Measurements from ENCODE around the gene P2RY12.
"Not testable (repeated sequence)": the region's sequence is repeated elsewhere in the genome, so short reads cannot be mapped to it uniquely, and the experiment has no call there.

Gene P2RY12

DNA sequence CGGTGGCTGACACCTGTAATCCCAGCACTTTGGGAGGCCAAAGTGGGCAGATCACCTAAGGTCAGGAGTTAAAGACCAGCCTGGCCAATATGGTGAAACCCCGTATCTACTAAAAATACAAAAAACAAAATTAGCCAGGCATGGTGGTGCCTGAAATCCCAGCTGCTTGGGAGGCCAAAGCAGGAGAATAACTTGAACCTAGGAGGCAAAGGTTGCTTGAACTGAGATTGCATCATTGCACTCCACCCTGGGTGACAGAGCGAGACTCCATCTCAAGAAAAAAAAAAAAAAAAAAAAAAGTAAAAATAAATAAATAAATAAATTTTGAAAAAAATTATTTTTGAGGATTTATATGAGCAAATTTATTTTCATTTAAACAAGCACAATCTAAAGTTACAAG is 7.6 kb upstream of the P2RY12 start:
- DNase-seq = not testable (repeated sequence)

- no peak for DNase-seq
Observed at GRCh38 chr3:151391720-151392119, 7.2 kb upstream of the P2RY12 start.

- no peak for DNase-seq
Observed at GRCh38 chr3:151387842-151388241, 3.3 kb upstream of the P2RY12 start.

DNA sequence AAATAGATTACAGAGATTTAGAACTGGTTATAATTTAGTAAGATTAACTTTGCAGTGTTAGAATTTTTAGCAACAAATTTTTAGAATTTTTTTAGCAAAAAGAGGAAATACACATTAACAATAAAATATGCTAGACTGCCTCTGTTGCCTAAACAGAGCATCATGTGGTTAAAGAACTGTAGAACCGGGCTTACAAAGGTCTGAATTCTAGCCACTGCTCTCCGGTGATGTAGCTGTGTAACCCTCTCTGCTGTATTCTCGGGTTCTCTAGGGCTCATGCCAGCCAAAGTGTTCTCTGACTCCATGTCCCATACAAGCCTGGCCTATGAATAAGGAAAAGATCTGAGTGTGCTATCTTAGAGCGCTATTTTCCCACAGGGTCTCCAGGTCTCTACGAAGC is 2.9 kb upstream of the P2RY12 start:
- no peak for DNase-seq

- no peak for DNase-seq
Observed at GRCh38 chr3:151386056-151386455, 1.5 kb upstream of the P2RY12 start.

- DNase-seq = no peak
Observed at GRCh38 chr3:151383956-151384355, 597 bp downstream of the P2RY12 start.

DNA sequence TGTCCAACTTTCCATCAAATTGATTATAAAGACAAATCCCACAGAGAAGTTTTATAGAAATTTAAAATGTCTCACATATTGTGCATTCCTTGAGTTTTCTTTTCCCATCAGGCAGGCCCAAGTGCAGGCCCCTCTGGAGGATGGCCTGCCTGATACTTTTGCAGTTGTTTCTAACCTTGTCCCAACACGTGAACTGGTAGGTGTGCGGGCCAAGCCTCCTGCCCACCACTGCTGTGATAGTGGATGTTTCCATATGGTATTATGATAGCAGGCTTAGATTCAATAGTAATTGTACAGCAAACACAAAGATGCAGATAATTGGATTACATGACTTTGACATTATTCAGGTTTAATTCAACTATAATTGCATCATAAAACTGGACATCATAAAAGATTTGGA is 1.4 kb downstream of the P2RY12 start:
- DNase-seq = no peak

DNA sequence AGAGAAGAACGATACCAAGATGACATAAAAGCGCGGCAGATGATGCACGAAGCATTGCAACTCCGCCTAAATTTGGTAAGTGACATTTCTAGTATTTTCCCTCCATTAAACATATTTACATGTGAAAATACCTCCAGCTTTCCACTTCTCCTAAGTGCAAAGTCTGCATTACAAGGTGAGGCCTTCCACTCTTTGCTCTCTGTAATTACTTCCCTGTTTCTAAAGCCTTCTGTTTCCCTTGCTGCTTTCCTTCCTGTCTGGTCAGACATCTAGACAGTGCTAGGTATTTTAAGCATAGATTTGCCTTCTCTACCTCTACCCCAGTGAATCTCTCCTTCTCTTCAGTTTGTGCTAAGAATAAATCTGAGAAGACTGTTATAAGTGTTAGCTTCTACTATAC is 1.9 kb downstream of the P2RY12 start:
- DNase-seq = no peak

- no peak for DNase-seq
Observed at GRCh38 chr3:151379083-151379734, 5.3 kb downstream of the P2RY12 start.

DNA sequence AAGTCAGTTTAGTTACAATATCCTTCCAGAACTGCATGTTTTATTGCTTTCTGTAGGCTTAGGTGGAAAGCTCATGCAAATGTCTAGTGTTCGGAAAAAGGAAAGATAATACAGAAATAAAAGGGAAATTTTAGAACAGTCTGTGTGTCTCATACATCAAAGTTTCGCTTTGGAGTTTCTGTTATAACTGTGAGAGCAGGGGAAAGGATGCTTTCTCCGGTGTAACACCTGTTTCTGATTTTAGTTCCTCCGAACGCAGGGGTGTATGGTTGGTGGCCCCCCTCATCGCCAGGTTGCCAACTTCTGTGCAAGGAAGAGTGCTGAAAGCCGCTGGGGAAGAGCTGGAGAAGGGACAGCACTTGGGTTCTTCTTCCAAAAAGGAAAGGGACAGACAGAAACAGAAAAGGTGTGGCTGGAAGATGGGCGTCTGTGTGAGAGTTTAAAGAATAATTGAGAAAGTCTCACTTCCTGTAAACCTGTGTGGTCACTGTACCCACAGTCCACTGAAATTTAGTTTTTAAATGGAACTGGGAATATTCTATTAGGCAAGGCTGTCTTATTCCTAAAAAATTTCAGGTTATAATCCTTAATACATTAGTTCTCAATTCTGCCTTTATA is 6.7 kb downstream of the P2RY12 start:
- no peak for DNase-seq

DNA sequence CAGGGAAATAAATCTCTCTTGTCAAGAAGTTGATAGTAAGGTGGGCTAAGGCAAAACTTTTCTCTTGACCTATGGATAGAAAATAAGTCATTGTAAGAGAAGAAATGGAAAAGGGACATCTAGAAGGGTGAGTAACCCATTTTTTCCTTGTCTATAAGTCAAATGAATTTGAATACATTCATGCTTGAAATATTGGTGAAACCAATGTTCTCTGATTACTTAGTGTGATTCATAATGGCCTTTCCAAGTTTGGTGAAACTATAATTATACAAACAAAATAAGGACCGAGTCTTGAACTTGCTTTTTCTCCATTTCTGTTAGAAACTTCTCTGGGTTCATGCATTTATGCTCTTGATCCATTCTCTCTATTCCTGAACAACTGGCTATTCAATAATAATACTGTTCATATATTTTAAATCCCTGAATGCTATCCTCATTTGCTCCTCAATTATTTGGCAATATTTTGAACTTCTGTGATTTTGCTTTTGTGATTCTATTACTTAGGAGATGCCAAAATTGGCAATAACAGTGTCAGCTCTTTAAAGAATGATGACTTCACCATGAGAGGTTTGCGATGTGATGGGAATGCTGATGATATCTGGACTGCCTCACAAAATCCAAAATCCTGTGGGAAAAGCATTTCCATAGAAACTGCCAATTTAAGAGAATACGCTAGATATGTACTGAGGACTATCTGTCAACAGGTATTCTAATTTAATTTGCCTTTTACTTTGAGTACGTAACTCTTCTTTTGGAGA is 12.3 kb downstream of the P2RY12 start:
- DNase-seq = no peak

- DNase-seq = no peak
Observed at GRCh38 chr3:151371526-151371925, 13.0 kb downstream of the P2RY12 start.

DNA sequence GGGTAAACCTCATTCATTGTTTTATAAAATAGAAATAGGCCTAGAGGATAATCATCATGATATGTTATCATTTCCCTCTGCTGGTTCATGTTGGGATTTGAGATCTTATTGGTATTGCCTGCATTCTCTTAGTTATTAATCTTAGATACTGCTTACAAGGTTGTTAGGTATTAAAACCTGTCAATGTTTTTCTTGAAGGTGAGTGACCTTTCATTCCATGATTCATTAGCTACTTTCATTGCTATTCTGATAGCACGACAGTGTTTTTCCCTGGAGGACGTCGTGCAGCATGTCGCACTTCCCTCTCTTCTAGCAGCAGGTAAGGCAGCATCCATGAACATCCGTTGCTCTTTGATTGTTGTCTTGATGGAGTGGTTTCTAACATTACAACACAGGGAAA is 17.1 kb downstream of the P2RY12 start:
- no peak for DNase-seq

- no peak for DNase-seq
Observed at GRCh38 chr3:151366993-151367392, 17.6 kb downstream of the P2RY12 start.

- no peak for DNase-seq
Observed at GRCh38 chr3:151362751-151363174, 21.8 kb downstream of the P2RY12 start.

GRCh38 chr3:151357463-151357850 is 27.1 kb downstream of the P2RY12 start:
- DNase-seq = no peak

DNA sequence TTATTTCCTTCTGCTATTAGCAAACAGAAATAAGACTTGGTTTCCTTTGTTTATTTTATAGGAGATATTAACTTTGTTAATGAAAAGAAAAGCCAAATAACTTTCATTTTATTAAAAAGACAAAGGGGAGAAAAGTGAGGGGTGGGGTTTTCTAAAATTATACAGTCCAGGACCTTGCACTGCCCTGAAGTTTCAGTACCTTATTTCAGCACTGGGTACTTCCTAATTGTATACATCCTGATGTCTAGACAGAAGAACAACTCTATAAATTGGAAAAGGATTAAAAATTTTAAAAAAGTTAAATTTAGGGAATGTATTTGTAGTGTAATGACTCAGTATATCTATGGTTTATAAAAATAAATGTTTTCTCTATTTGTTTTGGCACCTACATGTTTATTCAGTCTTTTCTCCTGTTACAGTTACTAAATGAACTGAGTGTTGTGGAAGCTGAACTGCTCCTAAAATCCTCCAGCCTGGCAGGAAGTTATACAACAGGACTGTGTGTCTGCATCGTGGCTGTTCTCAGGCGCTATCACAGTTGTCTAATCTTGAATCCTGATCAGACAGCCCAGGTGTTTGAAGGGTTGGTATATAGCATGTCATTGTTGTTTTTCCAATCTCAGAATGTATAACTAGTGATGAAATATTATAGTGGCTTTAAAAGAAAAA is 27.6 kb downstream of the P2RY12 start:
- DNase-seq = no peak

DNA sequence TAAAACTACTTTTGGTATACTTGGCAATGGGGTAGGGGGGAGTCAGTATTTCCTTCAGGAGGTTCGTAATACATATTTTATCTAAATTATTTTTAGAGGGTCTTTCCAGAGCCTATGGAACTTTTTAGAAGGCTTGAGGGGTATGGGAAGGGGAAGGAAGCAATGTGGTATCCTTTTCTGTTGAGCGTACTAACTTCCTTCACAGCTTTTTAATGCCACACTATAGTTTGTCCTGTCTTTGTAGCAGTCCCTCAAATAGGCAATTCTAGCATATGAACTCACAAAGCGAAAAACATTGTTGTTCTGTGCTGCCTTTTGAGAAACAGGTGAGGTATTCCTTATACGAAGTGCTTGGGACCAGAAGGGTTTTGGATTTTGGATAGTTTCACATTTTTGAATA is 32.9 kb downstream of the P2RY12 start:
- DNase-seq = no peak

GRCh38 chr3:151351219-151351618 is 33.3 kb downstream of the P2RY12 start:
- DNase-seq = no peak

DNA sequence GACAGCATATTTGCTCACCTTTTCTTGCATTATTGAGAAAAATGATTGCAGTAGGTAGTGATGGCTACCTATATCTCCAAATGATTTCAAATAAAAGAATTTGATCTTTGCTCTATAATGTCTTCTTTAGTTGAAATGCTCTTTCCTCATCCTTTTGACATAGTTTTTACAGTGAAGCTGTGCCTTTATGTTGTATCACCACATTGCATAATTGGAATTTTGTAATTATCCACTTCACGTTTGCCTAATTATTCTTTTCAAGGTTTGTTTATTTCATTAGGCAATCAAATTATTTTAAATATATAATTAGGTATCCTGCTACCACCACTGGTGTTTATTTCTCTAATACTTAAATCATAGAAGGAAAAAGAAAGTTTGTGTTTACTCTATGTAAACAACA is 33.9 kb downstream of the P2RY12 start:
- DNase-seq = no peak

- no peak for DNase-seq
Observed at GRCh38 chr3:151347432-151347831, 37.1 kb downstream of the P2RY12 start.

GRCh38 chr3:151346292-151346691 is 38.3 kb downstream of the P2RY12 start:
- no peak for DNase-seq

DNA sequence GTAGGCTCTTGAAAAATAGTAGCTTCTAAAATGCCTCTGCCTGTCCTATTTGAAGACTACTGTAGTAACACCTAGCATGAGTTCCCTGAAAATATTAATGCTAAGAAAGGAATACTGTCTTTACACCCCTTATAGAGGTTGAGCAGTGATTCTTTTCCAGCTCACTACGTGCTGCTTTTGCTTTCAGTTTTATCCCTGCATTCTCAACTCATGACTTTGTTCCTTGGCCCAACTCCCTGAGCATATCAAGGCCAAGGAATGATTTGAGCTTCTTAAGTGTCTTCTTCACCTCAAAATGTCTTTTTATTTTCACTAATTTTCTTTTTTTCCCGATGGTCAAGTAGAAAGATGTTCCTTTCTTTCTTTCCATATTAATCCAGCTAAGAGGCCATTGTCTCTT is 38.7 kb downstream of the P2RY12 start:
- DNase-seq = no peak

DNA sequence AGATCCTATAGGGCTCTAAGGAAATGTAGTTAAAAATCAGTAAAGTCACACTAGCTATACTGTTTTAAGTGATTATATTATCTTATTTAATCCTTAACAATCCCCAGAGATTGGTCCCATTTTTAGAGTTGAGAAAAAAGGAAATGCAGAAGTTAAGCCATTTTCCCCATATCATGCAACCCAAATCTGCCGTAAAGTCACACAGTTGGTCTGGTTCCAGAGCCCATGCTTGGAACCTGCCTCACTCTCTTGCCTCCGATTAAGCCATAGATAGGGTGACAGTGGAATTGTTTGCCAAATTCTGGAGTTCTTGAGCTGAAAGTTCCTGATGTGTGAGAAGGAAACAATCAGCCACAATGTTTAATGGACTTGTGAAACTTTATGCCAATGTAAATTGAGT is 52.9 kb downstream of the P2RY12 start:
- no peak for DNase-seq
